GM23338 (cell line): ENCODE data around the gene TTC9C.

Experiments
- CREB1 ChIP-seq: fragments of 250-450 bp; sonication (Bioruptor Pico); IDR thresholded peaks from 2 replicates; pipeline ENCODE4 v1.5.0; 2020; ENCODE audit warnings: low read depth, mild to moderate bottlenecking, moderate library complexity
- EZH2 ChIP-seq: fragments of 200-600 bp; sonication (generic); IDR thresholded peaks from one replicate; pipeline ENCODE4 v1.8.0; 2017; ENCODE audit warnings: antibody characterized with exemption, mild to moderate bottlenecking, low read depth; ENCODE audit not compliant: unreplicated experiment
- EZH2phosphoT487 ChIP-seq: fragments of 200-600 bp; sonication (generic); IDR thresholded peaks from one replicate; pipeline ENCODE4 v1.8.1; 2018; ENCODE audit warnings: antibody characterized with exemption; ENCODE audit not compliant: unreplicated experiment
- JUNB ChIP-seq: IDR thresholded peaks from one replicate; pipeline ENCODE4 v1.6.1; 2016; ENCODE audit warnings: antibody characterized with exemption; ENCODE audit not compliant: unreplicated experiment
- NANOG ChIP-seq: IDR thresholded peaks from 2 replicates; pipeline ENCODE4 v1.6.1; 2016; ENCODE audit warnings: antibody characterized with exemption, borderline replicate concordance
- POLR2AphosphoS5 ChIP-seq: IDR thresholded peaks from 2 replicates; pipeline ENCODE4 v1.6.1; 2016; ENCODE audit warnings: antibody characterized with exemption, low read depth
- STAT1 ChIP-seq: IDR thresholded peaks from one replicate; pipeline ENCODE4 v1.6.1; 2016; ENCODE audit warnings: antibody characterized with exemption; ENCODE audit not compliant: unreplicated experiment
- ZNF114 ChIP-seq: fragments of 250-450 bp; sonication (Bioruptor Pico); IDR thresholded peaks from 2 replicates; pipeline ENCODE4 v1.5.0; 2020; ENCODE audit warnings: mild to moderate bottlenecking, moderate library complexity
- ZNF331 ChIP-seq: fragments of 250-450 bp; sonication (Bioruptor Pico); IDR thresholded peaks from 2 replicates; pipeline ENCODE4 v1.5.0; 2020; ENCODE audit warnings: low read depth, mild to moderate bottlenecking, moderate library complexity
- TF ChIP-seq, protein P1 (sequence below), 2 experiments: fragments of 200-600 bp in 1 of 2; sonication (generic) in 1 of 2; conservative IDR thresholded peaks; 2 replicates each; pipeline versions ENCODE4 v1.5.1 to v1.6.1; 2016 to 2017; ENCODE audit warnings: antibody characterized with exemption in 2 of 2, low read depth in 2 of 2, mild to moderate bottlenecking in 2 of 2, moderate library complexity in 1 of 2
- TF ChIP-seq, protein P2 (sequence below): IDR thresholded peaks from one replicate; pipeline ENCODE4 v1.6.1; 2018; ENCODE audit warnings: antibody characterized with exemption; ENCODE audit not compliant: unreplicated experiment
- TF ChIP-seq, protein P3 (sequence below): IDR thresholded peaks from 2 replicates; pipeline ENCODE4 v1.6.1; 2016; ENCODE audit warnings: antibody characterized with exemption
- TF ChIP-seq, protein P4 (sequence below): fragments of 250-450 bp; sonication (Bioruptor Pico); IDR thresholded peaks from 2 replicates; pipeline ENCODE4 v1.5.0; 2020; ENCODE audit warnings: mild to moderate bottlenecking, moderate library complexity

DNA sequence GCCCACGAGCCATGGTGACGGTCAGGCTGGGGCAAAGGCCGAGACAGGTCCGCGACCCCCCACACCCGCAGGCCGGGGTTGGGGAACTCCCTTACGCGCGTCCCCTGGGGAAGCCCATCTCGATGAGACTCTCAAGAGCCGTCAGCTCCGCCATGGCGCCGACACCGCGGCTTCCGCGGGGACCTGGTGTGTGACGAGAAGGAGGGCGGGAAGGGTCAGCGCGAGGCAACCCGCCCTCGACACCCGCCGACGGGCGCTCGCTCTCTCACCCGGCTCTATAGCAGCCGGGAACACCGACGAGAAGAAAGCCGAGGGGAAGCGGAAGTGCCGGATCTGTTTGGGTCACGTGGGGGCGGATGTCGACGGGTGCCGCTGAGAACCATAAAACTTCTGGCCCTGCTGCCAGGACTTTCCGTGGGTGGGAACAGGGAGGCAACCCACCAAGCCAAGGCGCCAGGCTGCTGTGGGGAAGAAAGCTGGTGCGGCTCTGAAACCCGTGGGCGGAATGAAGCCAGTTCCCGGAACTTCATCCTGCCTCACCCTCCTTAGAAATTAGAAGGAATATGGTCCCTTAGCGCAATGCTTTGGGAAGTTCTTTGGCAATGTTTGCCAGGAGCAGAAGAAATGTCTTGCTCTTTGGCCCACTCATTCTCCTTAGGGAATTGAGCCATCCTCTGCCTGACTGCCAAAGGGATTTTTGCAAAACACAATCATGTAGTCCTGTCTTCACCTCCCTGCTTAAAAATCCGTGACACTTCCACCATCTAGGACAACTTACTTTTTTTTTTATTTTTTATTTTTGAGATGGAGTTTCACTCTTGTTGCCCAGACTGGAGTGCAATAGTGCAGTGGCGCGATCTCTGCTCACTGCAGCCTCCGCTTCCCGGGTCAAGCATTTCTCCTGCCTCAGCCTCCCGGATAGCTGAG is 49.3 kb upstream of the TTC9C start, which contains the start of gene UBXN1:
- TF ChIP-seq NANOG = no peak
- TF ChIP-seq, protein P1, sequence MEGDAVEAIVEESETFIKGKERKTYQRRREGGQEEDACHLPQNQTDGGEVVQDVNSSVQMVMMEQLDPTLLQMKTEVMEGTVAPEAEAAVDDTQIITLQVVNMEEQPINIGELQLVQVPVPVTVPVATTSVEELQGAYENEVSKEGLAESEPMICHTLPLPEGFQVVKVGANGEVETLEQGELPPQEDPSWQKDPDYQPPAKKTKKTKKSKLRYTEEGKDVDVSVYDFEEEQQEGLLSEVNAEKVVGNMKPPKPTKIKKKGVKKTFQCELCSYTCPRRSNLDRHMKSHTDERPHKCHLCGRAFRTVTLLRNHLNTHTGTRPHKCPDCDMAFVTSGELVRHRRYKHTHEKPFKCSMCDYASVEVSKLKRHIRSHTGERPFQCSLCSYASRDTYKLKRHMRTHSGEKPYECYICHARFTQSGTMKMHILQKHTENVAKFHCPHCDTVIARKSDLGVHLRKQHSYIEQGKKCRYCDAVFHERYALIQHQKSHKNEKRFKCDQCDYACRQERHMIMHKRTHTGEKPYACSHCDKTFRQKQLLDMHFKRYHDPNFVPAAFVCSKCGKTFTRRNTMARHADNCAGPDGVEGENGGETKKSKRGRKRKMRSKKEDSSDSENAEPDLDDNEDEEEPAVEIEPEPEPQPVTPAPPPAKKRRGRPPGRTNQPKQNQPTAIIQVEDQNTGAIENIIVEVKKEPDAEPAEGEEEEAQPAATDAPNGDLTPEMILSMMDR (conservative IDR thresholded peaks at IDR 0.05; ENCODE audit: low read depth in 2 of 2) = no peak
- TF ChIP-seq EZH2 = no peak
- TF ChIP-seq JUNB = no peak
- peak; percentile 77 for TF ChIP-seq POLR2AphosphoS5
- TF ChIP-seq EZH2phosphoT487 = no peak
- no peak for TF ChIP-seq ZNF331 (CRISPR knock-in tag)
- TF ChIP-seq, protein P2, sequence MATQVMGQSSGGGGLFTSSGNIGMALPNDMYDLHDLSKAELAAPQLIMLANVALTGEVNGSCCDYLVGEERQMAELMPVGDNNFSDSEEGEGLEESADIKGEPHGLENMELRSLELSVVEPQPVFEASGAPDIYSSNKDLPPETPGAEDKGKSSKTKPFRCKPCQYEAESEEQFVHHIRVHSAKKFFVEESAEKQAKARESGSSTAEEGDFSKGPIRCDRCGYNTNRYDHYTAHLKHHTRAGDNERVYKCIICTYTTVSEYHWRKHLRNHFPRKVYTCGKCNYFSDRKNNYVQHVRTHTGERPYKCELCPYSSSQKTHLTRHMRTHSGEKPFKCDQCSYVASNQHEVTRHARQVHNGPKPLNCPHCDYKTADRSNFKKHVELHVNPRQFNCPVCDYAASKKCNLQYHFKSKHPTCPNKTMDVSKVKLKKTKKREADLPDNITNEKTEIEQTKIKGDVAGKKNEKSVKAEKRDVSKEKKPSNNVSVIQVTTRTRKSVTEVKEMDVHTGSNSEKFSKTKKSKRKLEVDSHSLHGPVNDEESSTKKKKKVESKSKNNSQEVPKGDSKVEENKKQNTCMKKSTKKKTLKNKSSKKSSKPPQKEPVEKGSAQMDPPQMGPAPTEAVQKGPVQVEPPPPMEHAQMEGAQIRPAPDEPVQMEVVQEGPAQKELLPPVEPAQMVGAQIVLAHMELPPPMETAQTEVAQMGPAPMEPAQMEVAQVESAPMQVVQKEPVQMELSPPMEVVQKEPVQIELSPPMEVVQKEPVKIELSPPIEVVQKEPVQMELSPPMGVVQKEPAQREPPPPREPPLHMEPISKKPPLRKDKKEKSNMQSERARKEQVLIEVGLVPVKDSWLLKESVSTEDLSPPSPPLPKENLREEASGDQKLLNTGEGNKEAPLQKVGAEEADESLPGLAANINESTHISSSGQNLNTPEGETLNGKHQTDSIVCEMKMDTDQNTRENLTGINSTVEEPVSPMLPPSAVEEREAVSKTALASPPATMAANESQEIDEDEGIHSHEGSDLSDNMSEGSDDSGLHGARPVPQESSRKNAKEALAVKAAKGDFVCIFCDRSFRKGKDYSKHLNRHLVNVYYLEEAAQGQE = no peak
- peak; percentile 34; the same call in 1 of the 2 replicates for TF ChIP-seq CREB1 (CRISPR knock-in tag)
- no peak for TF ChIP-seq ZNF114 (CRISPR knock-in tag)
- TF ChIP-seq, protein P3, sequence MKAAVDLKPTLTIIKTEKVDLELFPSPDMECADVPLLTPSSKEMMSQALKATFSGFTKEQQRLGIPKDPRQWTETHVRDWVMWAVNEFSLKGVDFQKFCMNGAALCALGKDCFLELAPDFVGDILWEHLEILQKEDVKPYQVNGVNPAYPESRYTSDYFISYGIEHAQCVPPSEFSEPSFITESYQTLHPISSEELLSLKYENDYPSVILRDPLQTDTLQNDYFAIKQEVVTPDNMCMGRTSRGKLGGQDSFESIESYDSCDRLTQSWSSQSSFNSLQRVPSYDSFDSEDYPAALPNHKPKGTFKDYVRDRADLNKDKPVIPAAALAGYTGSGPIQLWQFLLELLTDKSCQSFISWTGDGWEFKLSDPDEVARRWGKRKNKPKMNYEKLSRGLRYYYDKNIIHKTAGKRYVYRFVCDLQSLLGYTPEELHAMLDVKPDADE = peak; percentile 83; the same call in 1 of the 2 replicates
- TF ChIP-seq, protein P4, sequence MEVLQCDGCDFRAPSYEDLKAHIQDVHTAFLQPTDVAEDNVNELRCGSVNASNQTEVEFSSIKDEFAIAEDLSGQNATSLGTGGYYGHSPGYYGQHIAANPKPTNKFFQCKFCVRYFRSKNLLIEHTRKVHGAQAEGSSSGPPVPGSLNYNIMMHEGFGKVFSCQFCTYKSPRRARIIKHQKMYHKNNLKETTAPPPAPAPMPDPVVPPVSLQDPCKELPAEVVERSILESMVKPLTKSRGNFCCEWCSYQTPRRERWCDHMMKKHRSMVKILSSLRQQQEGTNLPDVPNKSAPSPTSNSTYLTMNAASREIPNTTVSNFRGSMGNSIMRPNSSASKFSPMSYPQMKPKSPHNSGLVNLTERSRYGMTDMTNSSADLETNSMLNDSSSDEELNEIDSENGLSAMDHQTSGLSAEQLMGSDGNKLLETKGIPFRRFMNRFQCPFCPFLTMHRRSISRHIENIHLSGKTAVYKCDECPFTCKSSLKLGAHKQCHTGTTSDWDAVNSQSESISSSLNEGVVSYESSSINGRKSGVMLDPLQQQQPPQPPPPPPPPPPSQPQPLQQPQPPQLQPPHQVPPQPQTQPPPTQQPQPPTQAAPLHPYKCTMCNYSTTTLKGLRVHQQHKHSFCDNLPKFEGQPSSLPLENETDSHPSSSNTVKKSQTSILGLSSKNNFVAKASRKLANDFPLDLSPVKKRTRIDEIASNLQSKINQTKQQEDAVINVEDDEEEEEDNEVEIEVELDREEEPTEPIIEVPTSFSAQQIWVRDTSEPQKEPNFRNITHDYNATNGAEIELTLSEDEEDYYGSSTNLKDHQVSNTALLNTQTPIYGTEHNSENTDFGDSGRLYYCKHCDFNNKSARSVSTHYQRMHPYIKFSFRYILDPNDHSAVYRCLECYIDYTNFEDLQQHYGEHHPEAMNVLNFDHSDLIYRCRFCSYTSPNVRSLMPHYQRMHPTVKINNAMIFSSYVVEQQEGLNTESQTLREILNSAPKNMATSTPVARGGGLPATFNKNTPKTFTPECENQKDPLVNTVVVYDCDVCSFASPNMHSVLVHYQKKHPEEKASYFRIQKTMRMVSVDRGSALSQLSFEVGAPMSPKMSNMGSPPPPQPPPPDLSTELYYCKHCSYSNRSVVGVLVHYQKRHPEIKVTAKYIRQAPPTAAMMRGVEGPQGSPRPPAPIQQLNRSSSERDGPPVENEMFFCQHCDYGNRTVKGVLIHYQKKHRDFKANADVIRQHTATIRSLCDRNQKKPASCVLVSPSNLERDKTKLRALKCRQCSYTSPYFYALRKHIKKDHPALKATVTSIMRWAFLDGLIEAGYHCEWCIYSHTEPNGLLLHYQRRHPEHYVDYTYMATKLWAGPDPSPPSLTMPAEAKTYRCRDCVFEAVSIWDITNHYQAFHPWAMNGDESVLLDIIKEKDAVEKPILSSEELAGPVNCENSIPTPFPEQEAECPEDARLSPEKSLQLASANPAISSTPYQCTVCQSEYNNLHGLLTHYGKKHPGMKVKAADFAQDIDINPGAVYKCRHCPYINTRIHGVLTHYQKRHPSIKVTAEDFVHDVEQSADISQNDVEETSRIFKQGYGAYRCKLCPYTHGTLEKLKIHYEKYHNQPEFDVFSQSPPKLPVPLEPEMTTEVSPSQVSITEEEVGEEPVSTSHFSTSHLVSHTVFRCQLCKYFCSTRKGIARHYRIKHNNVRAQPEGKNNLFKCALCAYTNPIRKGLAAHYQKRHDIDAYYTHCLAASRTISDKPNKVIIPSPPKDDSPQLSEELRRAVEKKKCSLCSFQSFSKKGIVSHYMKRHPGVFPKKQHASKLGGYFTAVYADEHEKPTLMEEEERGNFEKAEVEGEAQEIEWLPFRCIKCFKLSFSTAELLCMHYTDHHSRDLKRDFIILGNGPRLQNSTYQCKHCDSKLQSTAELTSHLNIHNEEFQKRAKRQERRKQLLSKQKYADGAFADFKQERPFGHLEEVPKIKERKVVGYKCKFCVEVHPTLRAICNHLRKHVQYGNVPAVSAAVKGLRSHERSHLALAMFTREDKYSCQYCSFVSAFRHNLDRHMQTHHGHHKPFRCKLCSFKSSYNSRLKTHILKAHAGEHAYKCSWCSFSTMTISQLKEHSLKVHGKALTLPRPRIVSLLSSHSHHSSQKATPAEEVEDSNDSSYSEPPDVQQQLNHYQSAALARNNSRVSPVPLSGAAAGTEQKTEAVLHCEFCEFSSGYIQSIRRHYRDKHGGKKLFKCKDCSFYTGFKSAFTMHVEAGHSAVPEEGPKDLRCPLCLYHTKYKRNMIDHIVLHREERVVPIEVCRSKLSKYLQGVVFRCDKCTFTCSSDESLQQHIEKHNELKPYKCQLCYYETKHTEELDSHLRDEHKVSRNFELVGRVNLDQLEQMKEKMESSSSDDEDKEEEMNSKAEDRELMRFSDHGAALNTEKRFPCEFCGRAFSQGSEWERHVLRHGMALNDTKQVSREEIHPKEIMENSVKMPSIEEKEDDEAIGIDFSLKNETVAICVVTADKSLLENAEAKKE (CRISPR knock-in tag) = no peak
- TF ChIP-seq STAT1 = no peak
